MM.1S (cell line): ENCODE measurements around the gene RASAL1.

Experiments
- EZH2 ChIP-seq: fragments of 300-600 bp; sonication (generic); optimal IDR thresholded peaks from 2 replicates; pipeline ENCODE3; 2017; ENCODE audit warnings: low read depth, mild to moderate bottlenecking, antibody characterized with exemption, low read length, mixed read lengths
- EZH2phosphoT487 ChIP-seq: fragments of 300-600 bp; sonication (generic); IDR thresholded peaks from 2 replicates; pipeline ENCODE4 v1.6.1; 2018; ENCODE audit warnings: antibody characterized with exemption, low read length
- TF ChIP-seq, protein P1 (sequence below): fragments of 300-600 bp; sonication (generic); IDR thresholded peaks from 2 replicates; pipeline ENCODE4 v1.5.1; 2016; ENCODE audit warnings: antibody characterized with exemption, low read length, mixed read lengths

GRCh38 chr12:113164014-113164413 is 28.5 kb upstream of the RASAL1 start:
- TF ChIP-seq, protein P1, sequence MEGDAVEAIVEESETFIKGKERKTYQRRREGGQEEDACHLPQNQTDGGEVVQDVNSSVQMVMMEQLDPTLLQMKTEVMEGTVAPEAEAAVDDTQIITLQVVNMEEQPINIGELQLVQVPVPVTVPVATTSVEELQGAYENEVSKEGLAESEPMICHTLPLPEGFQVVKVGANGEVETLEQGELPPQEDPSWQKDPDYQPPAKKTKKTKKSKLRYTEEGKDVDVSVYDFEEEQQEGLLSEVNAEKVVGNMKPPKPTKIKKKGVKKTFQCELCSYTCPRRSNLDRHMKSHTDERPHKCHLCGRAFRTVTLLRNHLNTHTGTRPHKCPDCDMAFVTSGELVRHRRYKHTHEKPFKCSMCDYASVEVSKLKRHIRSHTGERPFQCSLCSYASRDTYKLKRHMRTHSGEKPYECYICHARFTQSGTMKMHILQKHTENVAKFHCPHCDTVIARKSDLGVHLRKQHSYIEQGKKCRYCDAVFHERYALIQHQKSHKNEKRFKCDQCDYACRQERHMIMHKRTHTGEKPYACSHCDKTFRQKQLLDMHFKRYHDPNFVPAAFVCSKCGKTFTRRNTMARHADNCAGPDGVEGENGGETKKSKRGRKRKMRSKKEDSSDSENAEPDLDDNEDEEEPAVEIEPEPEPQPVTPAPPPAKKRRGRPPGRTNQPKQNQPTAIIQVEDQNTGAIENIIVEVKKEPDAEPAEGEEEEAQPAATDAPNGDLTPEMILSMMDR: no peak
- no peak for TF ChIP-seq EZH2
- no peak for TF ChIP-seq EZH2phosphoT487
